ENCODE results near the gene CPO.
A peak's percentile ranks its signal among the peaks of the same experiment; 100 is the strongest.

The CPO gene

DNA sequence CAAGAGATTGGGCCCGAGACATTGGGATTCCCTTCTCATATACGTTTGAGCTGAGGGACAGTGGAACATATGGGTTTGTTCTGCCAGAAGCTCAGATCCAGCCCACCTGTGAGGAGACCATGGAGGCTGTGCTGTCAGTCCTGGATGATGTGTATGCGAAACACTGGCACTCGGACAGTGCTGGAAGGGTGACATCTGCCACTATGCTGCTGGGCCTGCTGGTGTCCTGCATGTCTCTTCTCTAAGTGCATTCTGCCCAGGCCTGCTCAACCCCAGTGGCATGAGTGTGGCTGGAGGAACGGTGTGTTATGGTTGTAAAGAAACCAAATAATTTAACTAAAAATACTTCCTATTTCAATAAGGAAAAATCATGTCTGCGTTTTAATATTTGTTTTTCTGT is 29.9 kb downstream of the CPO start:
- Histone ChIP-seq H3K9me2 (replicated peaks; ENCODE audit: low read depth, low read length) (no peaks in the 10 kb centered on the region), H3K4me1 (ENCODE audit: insufficient read depth, low read length, poor library complexity, severe bottlenecking) (peaks cover 30% of the 10 kb centered on the region), H3K9me3 (ENCODE audit: insufficient read depth, low read depth, low read length) (no peaks in the 10 kb centered on the region), H2AFZ (ENCODE audit: low read length) (no peak overlapping the region), H3K4me2 (ENCODE audit: low read depth, low read length, poor library complexity, severe bottlenecking) (no peak overlapping the region), H3K79me2 (ENCODE audit: insufficient read depth, low read length) (no peaks in the 10 kb centered on the region), H3K4me3 (ENCODE audit: low read length, poor library complexity, severe bottlenecking) (no peak overlapping the region), H3K36me3 (ENCODE audit: insufficient read depth, low read length) (no peaks in the 10 kb centered on the region), H3F3A (ENCODE audit: low read depth) (no peaks in the 10 kb centered on the region), H3K9ac (ENCODE audit: low read depth, low read length, poor library complexity, severe bottlenecking) (no peak overlapping the region), H3K27me3 (ENCODE audit: insufficient read depth, low read length, poor library complexity, severe bottlenecking) (no peaks in the 10 kb centered on the region), H4K20me1 (ENCODE audit: insufficient read depth, low read length, poor library complexity, severe bottlenecking) (no peaks in the 10 kb centered on the region)
- no peak for TF ChIP-seq EZH2phosphoT487 (IDR thresholded peaks at IDR 0.05; ENCODE audit: borderline replicate concordance)
- no peak for TF ChIP-seq CTCF (conservative IDR thresholded peaks at IDR 0.05; ENCODE audit: low read length)

- TF ChIP-seq EZH2phosphoT487 (IDR thresholded peaks at IDR 0.05; ENCODE audit: borderline replicate concordance): no peak
- TF ChIP-seq CTCF (conservative IDR thresholded peaks at IDR 0.05; ENCODE audit: low read length): no peak
- Histone ChIP-seq H3K9me3 (ENCODE audit: insufficient read depth, low read depth, low read length) (peaks cover 6% of the 10 kb centered on the region; the same call in 1 of the 2 replicates), H3K27me3 (ENCODE audit: insufficient read depth, low read length, poor library complexity, severe bottlenecking) (no peaks in the 10 kb centered on the region), H3K4me1 (ENCODE audit: insufficient read depth, low read length, poor library complexity, severe bottlenecking) (peaks cover 30% of the 10 kb centered on the region), H3K4me2 (ENCODE audit: low read depth, low read length, poor library complexity, severe bottlenecking) (peak overlapping the region; percentile 59), H3K9ac (ENCODE audit: low read depth, low read length, poor library complexity, severe bottlenecking) (peak overlapping the region; percentile 23), H2AFZ (ENCODE audit: low read length) (peak overlapping the region; percentile 0; the same call in 1 of the 2 replicates), H3K36me3 (ENCODE audit: insufficient read depth, low read length) (no peaks in the 10 kb centered on the region), H3F3A (ENCODE audit: low read depth) (no peaks in the 10 kb centered on the region), H3K9me2 (replicated peaks; ENCODE audit: low read depth, low read length) (no peaks in the 10 kb centered on the region), H4K20me1 (ENCODE audit: insufficient read depth, low read length, poor library complexity, severe bottlenecking) (no peaks in the 10 kb centered on the region), H3K79me2 (ENCODE audit: insufficient read depth, low read length) (no peaks in the 10 kb centered on the region), H3K4me3 (ENCODE audit: low read length, poor library complexity, severe bottlenecking) (peak overlapping the region; percentile 41)
These were observed 31.5 kb downstream of the CPO start for GRCh38 chr2:206970589-206971360.

DNA sequence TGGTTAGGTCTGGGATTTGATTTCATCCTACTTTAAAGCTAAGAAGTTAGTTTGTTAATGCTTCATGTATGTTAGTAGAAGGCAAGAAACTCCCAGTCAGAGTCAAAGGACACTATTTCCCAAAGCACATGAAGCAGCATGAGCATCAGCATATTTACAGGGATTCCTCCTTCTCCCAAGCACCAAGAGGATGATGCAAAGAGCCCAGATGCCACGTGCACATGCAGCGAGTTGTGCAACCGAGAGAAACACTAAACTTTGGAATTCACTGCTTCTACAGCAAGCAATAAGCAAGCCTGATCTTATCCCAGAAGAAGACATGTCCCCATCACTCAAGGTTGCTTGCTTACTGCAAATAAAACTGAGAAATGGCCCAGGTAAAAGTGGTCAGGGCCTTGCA is 32.5 kb downstream of the CPO start:
- Histone ChIP-seq H3K4me2 (ENCODE audit: low read depth, low read length, poor library complexity, severe bottlenecking) (peak overlapping the region; percentile 59), H2AFZ (ENCODE audit: low read length) (0 out of 2 replicates have a peak overlapping the region, but pooled peaks have one; percentile 22), H3K79me2 (ENCODE audit: insufficient read depth, low read length) (no peaks in the 10 kb centered on the region), H3K36me3 (ENCODE audit: insufficient read depth, low read length) (no peaks in the 10 kb centered on the region), H4K20me1 (ENCODE audit: insufficient read depth, low read length, poor library complexity, severe bottlenecking) (no peaks in the 10 kb centered on the region), H3K9ac (ENCODE audit: low read depth, low read length, poor library complexity, severe bottlenecking) (peak overlapping the region; percentile 16), H3F3A (ENCODE audit: low read depth) (no peaks in the 10 kb centered on the region), H3K27me3 (ENCODE audit: insufficient read depth, low read length, poor library complexity, severe bottlenecking) (no peaks in the 10 kb centered on the region), H3K4me1 (ENCODE audit: insufficient read depth, low read length, poor library complexity, severe bottlenecking) (peaks cover 30% of the 10 kb centered on the region), H3K9me3 (ENCODE audit: insufficient read depth, low read depth, low read length) (peaks cover 8% of the 10 kb centered on the region; the same call in 1 of the 2 replicates), H3K4me3 (ENCODE audit: low read length, poor library complexity, severe bottlenecking) (peak overlapping the region; percentile 41), H3K9me2 (replicated peaks; ENCODE audit: low read depth, low read length) (no peaks in the 10 kb centered on the region)
- no peak for TF ChIP-seq EZH2phosphoT487 (IDR thresholded peaks at IDR 0.05; ENCODE audit: borderline replicate concordance)
- no peak for TF ChIP-seq CTCF (conservative IDR thresholded peaks at IDR 0.05; ENCODE audit: low read length)

Measured in Loucy (cell line).